ENCODE data around the gene SNTB2.
"Not testable (repeated sequence)": the region's sequence is repeated elsewhere in the genome, so short reads cannot be mapped to it uniquely, and the experiment has no call there.

SNTB2 gene

DNA sequence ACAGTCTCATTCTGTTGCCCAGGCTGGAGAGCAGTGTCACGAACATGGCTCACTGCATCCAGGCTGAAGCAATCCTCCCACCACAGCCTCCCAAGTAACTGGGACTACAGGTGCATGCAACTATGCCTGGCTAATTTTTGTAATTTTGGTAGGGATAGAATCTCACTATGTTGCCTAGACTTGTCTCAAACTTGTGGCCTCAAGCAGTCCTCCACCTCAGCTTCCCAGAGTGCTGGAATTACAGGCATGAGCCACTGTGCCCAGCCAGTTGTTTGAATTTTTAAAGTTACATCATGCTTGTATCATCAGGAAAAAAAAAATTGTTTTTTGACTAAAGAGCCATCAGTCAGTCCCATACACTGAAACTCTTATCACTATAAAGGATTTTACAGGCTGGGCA, 107.1 kb downstream of the SNTB2 start:
- no peak for DNase-seq

DNA sequence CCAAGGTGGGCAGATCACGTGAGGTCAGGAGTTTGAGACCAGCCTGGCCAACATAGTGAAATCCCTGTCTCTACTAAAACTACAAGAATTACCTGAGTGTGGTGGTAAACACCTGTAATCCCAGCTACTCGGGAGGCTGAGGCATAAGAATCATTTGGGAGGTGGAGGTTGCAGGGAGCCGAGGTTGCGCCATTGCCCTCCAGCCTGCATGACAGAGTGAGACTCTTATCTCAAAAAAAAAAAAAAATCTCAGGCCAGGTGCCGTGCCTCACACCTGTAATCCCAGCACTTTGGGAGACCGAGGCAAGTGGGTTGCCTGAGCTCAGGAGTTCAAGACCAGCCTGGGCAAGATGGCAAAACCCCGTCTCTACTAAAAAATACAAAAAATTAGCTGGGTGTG, 109.8 kb downstream of the SNTB2 start:
- DNase-seq: not testable (repeated sequence)

DNA sequence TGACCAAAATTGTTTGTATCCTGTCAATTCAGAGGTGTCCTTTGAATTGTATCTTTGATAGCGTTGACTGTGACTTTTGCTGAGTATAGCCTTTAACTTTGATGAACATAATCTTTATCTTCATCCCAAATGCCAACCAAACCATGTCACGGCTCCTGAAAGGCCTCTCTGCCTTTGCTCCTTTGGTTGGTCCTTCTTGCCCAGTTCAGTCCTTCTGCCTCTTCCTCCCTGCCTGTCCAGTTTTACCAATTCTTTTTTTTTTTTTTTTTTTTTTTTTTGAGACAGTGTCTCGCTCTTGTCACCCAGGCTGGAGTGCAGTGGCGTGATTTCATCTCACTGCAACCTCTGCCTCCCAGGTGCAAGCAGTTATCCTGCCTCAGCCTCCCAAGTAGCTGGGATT, 111.3 kb downstream of the SNTB2 start:
- DNase-seq: no peak

DNA sequence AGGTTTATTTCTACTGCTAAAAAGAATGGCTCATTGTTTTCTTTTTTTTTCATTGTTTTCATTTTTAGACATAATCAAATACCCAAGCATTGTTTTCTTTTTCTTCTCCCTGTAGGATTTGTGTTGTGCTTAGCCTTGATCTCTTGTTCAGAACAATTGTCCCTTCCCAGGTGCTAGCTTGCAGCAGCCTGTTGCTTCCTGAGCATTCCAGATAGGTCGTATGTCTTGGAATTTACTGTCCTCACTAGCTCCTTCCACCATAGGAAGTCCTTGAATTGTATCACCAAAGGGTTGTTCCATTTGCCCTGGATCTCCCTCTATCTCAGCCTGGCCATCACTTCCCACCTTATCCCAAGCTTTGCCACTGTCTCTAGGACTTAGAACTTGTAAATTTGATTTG, 114.2 kb downstream of the SNTB2 start:
- DNase-seq: no peak

GRCh38 chr16:69301861-69302260, 114.9 kb downstream of the SNTB2 start:
- no peak for DNase-seq

- DNase-seq: no peak
Observed at GRCh38 chr16:69302301-69302700, 115.3 kb downstream of the SNTB2 start.

GRCh38 chr16:69306031-69306430, 119.1 kb downstream of the SNTB2 start:
- no peak for DNase-seq

DNA sequence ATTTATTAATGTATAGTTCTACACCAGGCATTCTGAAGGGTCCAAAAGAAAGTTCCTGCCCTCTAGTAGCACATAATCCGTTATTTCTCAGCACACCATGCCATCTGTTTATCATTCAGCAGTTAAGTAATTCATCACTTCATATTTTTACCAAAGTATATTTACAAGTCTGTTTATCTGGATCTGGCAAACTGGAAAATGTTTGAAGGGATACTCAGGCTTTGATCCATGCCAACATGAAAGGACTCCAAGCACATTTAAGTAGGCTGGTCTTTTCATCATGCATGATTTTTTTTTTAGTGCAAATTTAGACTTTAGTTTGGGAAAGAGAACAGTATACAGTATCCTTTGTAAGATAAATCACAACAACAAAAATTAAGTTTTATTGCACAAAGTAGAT, 120.1 kb downstream of the SNTB2 start:
- no peak for DNase-seq

GRCh38 chr16:69307856-69308255, 120.9 kb downstream of the SNTB2 start:
- DNase-seq: no peak

DNA sequence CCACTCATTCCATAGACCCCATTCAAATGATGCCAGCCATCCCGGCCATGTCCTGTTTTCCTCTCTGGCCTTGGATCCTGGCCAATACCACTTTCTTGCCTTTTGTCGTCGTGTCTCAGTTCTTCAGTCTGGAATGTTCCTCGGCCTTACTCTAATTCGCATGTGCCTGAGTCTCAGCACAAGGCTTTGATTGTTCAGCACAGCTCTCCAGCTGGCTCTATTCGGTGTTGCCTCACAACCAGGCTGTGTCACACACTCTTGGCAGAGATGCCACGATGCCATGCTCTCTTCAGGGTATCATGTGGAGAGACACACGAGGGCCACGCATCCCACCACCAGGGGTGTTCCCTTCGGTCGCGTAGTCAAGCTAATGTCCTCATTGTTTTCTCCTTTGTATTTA, 122.4 kb downstream of the SNTB2 start:
- no peak for DNase-seq

DNA sequence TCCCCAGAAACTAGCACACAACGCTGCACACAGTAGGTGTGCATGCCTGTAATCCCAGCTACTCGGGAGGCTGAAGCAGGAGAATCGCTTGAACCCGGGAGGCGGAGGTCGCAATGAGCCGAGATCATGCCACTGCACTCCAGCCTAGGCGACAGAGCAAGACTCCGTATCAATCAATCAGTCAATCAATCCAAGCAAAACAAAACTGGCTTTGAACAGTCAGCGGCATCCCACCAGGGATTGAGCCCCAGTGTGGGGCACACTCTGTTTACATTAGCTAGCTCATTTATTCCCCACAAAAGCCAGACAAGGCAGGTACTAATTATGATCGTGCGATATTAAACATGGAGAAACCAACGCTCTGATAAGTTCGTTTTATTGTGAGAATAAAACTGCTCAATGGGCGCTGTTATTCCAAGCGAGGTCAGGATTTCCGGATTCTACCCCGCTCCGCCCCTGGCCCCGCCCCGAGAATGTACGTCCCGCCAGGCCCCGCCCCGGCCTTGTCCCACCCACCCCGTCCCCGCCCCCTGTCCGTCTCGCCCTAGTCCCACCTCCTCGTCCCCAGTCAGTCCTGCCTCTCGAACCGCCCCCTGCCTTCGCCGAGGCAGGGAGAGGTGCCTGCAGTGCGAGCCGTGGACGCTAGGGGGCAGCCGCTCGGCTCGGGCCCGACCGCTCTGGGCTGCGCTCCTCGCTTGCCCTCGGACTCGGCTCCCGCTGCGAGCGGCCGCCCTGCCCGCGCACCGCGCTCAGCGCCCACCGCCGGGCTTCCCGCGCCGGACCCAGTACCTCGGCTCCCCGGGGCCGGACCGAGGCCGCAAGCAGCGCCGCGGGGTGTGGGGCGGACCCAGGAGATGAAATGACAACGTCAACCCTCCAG, 123.9 kb downstream of the SNTB2 start, which contains the start of gene VPS4A:
VPS4A (plus strand) TSS at position 698 of the 880 bp plus-strand sequence; CDS start at position 860, 162 bp downstream.
- peak; percentile 95 for DNase-seq

DNA sequence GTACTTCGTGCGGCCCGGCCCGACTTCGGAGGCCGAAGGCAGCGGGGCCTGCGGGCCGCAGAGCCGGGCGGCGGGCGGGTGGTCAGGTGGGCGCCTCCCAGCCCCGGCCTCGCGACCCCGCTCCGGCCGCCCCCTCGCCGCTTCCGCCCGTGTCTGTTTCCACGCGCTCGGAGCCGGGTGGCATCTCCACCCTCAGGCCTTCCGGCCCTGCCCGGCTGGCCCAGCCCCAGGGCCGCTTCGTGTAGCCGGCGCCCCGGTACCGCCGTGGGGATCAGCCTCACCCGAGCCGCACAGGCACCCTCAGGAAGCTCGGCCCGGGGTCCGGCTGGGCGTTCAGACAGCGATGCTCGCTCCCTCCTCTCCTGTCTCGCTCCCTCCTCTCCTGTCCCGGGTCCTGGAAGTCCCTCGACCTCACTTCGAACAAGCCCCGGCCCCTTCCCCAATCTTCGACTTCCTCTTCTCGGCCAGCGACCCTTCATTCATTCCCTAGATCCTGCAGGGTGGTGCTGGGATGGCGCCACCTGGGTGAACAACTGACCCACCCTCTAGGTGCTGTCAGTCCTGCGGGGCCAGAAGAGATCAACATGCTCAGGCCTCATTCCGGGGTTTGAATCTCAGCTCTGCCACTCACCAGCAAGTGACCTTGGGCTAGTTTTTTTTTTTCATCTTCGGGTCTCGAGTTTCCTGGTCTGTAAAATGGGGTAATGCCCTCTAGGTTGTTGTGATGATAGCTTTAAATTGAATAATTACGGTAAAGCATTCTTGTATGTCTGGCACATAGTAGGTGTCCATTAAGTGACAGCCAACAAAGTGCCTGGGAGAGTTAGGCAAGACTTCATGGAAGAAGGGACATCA, 124.8 kb downstream of the SNTB2 start:
- peak; percentile 43 for DNase-seq

DNA sequence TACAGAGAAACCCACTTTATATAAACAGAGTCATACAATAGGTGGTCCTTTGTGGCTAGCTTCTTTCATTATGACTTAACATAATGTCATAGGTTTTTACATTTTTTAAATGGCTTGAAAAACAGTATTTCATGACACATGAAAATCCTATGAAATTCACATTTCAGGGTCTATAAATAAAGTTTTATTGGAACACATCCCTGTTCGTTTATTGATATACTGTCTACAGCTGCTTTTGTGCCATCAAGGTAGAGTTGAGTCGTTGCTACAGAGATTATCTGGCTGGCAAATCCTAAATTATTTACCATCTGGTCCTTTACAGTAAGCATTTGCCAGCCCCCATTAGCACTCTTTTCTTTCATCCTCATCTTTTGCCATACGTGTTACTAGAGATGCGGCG, 126.5 kb downstream of the SNTB2 start:
- no peak for DNase-seq

- DNase-seq: no peak
Observed at GRCh38 chr16:69314534-69314933, 127.6 kb downstream of the SNTB2 start.

DNA sequence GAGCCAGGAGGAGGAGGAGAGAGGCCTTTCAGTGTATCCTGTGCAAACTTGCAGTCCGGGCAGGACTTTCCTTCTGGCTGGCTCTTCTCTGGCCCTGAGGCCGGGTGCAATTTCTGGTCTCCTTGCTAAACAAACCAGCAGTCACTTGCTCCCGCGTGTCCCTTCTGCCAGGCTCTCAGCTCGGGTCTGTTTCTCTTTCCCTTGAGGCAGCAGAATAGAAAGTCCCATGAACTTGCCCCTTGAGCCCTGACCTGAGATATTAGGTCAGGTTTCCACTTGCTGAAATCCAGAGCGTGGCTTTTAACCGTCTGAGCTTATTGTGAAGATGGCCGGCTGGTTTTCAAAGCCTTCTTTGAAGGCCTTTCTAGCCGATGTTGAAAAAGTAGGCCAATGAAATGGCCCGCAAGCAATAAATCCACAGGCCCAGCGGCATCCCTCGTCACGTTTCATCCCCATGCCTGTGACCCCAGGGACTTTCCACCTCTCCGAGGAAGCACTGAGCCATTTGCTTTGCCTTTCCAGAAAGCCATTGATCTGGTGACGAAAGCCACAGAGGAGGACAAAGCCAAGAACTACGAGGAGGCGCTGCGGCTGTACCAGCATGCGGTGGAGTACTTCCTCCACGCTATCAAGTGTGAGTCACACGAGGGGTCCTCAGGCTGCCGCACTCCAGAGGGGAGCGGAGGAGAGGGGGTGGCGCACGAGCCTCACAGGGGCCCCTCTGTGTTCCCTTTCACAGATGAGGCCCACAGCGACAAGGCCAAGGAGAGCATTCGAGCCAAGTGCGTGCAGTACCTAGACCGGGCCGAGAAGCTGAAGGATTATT, 128.7 kb downstream of the SNTB2 start:
- DNase-seq: no peak

GRCh38 chr16:69316595-69317034, 129.7 kb downstream of the SNTB2 start:
- DNase-seq: no peak

- no peak for DNase-seq
Observed at GRCh38 chr16:69318177-69318910, 131.4 kb downstream of the SNTB2 start.

GRCh38 chr16:69318911-69319289, 131.9 kb downstream of the SNTB2 start:
- no peak for DNase-seq

GRCh38 chr16:69319381-69319780, 132.4 kb downstream of the SNTB2 start:
- no peak for DNase-seq

DNA sequence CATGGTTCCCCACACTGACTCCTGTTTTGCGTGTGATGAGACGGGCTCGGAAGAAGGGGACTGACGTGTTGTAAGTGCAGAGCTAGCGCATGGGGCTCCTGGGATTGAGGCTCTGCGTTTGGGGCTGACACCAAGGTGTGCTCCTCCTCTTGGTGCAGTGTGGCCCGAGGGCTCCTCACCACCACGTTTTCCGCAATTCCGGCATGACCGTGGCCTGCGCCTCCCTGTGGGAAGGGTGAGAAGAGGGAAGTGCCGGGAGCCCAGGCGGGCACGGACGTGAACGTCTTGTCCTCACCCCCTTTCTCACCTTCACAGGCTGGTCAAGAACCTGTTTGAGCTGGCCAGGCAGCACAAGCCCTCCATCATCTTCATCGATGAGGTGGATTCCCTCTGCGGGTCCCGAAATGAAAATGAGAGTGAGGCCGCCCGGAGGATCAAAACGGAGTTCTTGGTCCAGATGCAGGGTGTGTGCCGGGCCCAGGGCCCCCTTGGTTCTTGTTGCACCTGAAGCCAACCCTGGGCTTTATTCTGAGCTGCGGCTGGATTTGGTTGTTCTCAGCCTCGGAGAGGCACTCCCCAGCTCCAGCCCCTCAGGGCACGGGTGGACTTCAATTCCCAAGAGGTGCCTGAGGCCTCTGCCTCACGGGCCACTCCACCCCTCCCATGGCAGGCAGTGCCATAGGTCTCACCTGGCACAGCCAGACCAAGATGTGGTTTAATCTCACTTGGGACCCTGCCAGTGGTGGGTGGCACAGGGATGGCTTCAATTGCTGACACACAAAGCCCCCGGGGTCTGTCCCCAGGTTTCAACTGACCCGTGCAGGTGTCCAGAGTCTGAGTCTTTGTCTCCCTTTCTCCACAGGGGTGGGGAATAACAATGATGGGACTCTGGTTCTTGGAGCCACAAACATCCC, 133.1 kb downstream of the SNTB2 start:
- DNase-seq: no peak

DNA sequence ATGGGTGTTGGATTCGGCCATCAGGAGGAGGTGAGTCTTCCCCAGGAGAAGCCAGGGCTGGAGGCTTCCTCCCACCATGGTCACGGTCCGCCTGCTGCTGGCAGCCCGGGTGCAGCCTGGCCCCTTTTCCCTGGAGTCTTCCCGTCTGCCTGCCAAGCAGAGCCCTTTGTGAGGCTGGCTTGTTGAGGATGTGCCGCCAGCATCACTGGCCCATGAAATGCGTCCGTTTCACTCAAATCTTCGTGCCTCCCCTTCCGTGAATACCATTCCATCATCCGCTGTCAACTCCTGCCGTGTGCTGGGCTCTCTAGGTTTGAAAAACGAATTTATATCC, 133.7 kb downstream of the SNTB2 start:
- no peak for DNase-seq
